Adrenal gland (tissue), 12 donors: ENCODE results near the gene A3GALT2. TPM values are rescaled to one million over a fixed set of nuclear protein-coding genes. Genes with fewer than 3 reads are reported as not detected.

Experiments
- DNase-seq, 7 donors: peaks; one replicate each; pipeline ENCODE4 v3.0.0-alpha.2; 2019 to 2020
- H3K27ac ChIP-seq, 5 donors: fragments of 200-600 bp; sonication (generic) in 4 of 5; 1 replicate in 3 of 5; 2 replicates in 2 of 5; pipeline versions ENCODE4 v1.5.1 to v1.8.0; 2016 to 2020; ENCODE audit warnings: mild to moderate bottlenecking in 1 of 5
- H3K27me3 ChIP-seq: fragments of 200-600 bp; 2 replicates; pipeline ENCODE4 v1.8.0; 2021
- H3K36me3 ChIP-seq, 2 donors: fragments of 200-600 bp; replicated peaks in 1 of 2; 1 replicate in 1 of 2; 2 replicates in 1 of 2; pipeline versions ENCODE4 v1.5.1 to v1.8.0; 2018 to 2022
- H3K4me1 ChIP-seq, 2 donors: fragments of 200-600 bp; replicated peaks in 1 of 2; 1 replicate in 1 of 2; 2 replicates in 1 of 2; pipeline versions ENCODE4 v1.5.1 to v1.8.0; 2018 to 2021
- H3K4me3 ChIP-seq, 4 donors: fragments of 200-600 bp; sonication (generic) in 3 of 4; one replicate each; pipeline ENCODE4 v1.5.1; 2016 to 2018
- H3K9me3 ChIP-seq, 3 donors: fragments of 200-600 bp; sonication (generic) in 1 of 3; replicated peaks in 1 of 3; 1 replicate in 2 of 3; 2 replicates in 1 of 3; pipeline versions ENCODE4 v1.5.1 to v1.8.0; 2016 to 2021
- CTCF ChIP-seq, 6 experiments: fragments of 450-650 bp in 4 of 6; fragments of 200-600 bp in 2 of 6; sonication (generic) in 1 of 6; IDR thresholded peaks; 1 replicate in 5 of 6; 2 replicates in 1 of 6; pipeline versions ENCODE4 v1.5.1 to v1.8.0; 2016 to 2021; ENCODE audit warnings: antibody characterized with exemption in 6 of 6, mild to moderate bottlenecking in 2 of 6, moderate library complexity in 1 of 6
- POLR2A ChIP-seq, 2 donors: fragments of 450-650 bp; IDR thresholded peaks; one replicate each; pipeline ENCODE4 v1.6.1; 2017; ENCODE audit warnings: antibody characterized with exemption in 2 of 2, mild to moderate bottlenecking in 2 of 2, moderate library complexity in 1 of 2
- WGBS, 4 donors: extraction: QIAGEN DNeasy Blood & Tissue Kit in 2 of 4; methylation state at CpG; one replicate each; pipeline versions ENCODE4 v1.1.5 to v1.1.7; 2013 to 2017; 5-methylcytosine and 5-hydroxymethylcytosine counted together
- intact Hi-C, 2 donors: fragments of 100-400 bp; cut with DNase I; formaldehyde crosslinking; loops; one replicate each; pipeline versions ENCODE4 v1.14.1 to v1.15.0; 2022 to 2023
- polyA plus RNA-seq, 3 donors: library from polyadenylated mRNA; stranded (reverse); fragments of 200-250 nt in 2 of 3; fragments of 350-450 nt in 1 of 3; fragmentation: Illumina TruSeq in 1 of 3; extraction: RNeasy Lipid Tissue Mini Kit (QIAGEN cat#74804) in 1 of 3; gene quantifications; one replicate each; pipeline ENCODE4 v1.2.3, GENCODE V29; 2013 to 2014
- total RNA-seq, 9 donors: library from RNA; depleted of rRNA in 4 of 9; stranded (reverse); fragments of >200 nt in 4 of 9; fragments of 120-200 nt in 1 of 9; fragmentation: NEBNext Ultra II Directional in 1 of 9; extraction: Animal tissue kit (Norgen Biotek cat#: 25700) in 1 of 9; gene quantifications; one replicate each; pipeline versions ENCODE4 v1.1.0 to v1.2.4, GENCODE V29; 2013 to 2023
- donor health status: healthy with polysubstance abuse.
- donor health status: Bipolar disorder and iron deficiency.
- donor health status: DM: yes; HTN: yes; CAD: no.
- donor health status: DM: no; HTN: no; CAD: no.
- donor health status: DM: no; HTN: no; CAD: no.
- donor health status: DM: yes; HTN: yes; CAD: no.

Gene A3GALT2
- total and polyA plus RNA-seq, 12 donors: 0.17 to 0.49 TPM; not detected in 10

GRCh38 chr1:33337441-33337840 lies 16.5 kb upstream of the A3GALT2 start:
- H3K9me3 ChIP-seq: no peaks in the 10 kb centered on the region
- intact Hi-C loops: no loop called here

GRCh38 chr1:33336580-33336979 lies 15.7 kb upstream of the A3GALT2 start:
- TF ChIP-seq POLR2A (IDR thresholded peaks at IDR 0.05) (no peak), CTCF (IDR thresholded peaks at IDR 0.05) (no peak)
- Histone ChIP-seq H3K4me1 (peaks cover 72 to 100% of the 10 kb centered on the region in 2 donors), H3K36me3 (peaks cover 0 to 24% of the 10 kb centered on the region in 2 donors), H3K27me3 (no peaks in the 10 kb centered on the region), H3K27ac (peak overlapping the region in 3 of 5 donors; percentile 26 to 97 (median 93)), H3K9me3 (no peaks in the 10 kb centered on the region), H3K4me3 (no peak overlapping the region)
- 60 to 70% (median 65%) methylated on average over 9 of the region's 9 CpGs for WGBS, 4 donors
- peak in 2 of 7 donors; percentile 11 to 49 for DNase-seq
- intact Hi-C loops: no loop called here

More at GRCh38 chr1:33337441-33337840, 16.5 kb upstream of the A3GALT2 start:
- peak overlapping the region in 4 of 5 donors; percentile 62 to 97 (median 80) for H3K27ac ChIP-seq
- peak in 2 of 7 donors; percentile 7 to 43 for DNase-seq
- WGBS, 4 donors: 77 to 97% (median 90%) methylated on average over 6 of the region's 6 CpGs
- peak overlapping the region in 1 of 4 donors; percentile 5 for H3K4me3 ChIP-seq
- TF ChIP-seq POLR2A (IDR thresholded peaks at IDR 0.05) (no peak), CTCF (IDR thresholded peaks at IDR 0.05) (no peak)
- peaks cover 0 to 16% of the 10 kb centered on the region in 2 donors for H3K36me3 ChIP-seq
- H3K27me3 ChIP-seq: no peaks in the 10 kb centered on the region
- peaks cover 80 to 100% of the 10 kb centered on the region in 2 donors for H3K4me1 ChIP-seq

GRCh38 chr1:33335020-33335419 lies 14.1 kb upstream of the A3GALT2 start:
- Histone ChIP-seq H3K4me1 (peaks cover 57 to 87% of the 10 kb centered on the region in 2 donors), H3K27ac (peak overlapping the region; percentile 67 to 97 (median 71)), H3K27me3 (no peaks in the 10 kb centered on the region), H3K4me3 (no peak overlapping the region), H3K36me3 (peaks cover 0 to 40% of the 10 kb centered on the region in 2 donors), H3K9me3 (no peaks in the 10 kb centered on the region)
- TF ChIP-seq POLR2A (IDR thresholded peaks at IDR 0.05) (no peak), CTCF (IDR thresholded peaks at IDR 0.05) (no peak)
- peak in 3 of 7 donors; percentile 33 to 57 (median 45) for DNase-seq
- 37 to 43% (median 42%) methylated on average over 4 of the region's 4 CpGs for WGBS, 4 donors
- intact Hi-C loops: no loop called here

- Histone ChIP-seq H3K27ac (peak overlapping the region; percentile 68 to 97 (median 71)), H3K9me3 (no peaks in the 10 kb centered on the region), H3K36me3 (peaks cover 0 to 49% of the 10 kb centered on the region in 2 donors), H3K4me3 (no peak overlapping the region), H3K27me3 (no peaks in the 10 kb centered on the region), H3K4me1 (peaks cover 50 to 78% of the 10 kb centered on the region in 2 donors)
- TF ChIP-seq CTCF (IDR thresholded peaks at IDR 0.05): no peak
- TF ChIP-seq POLR2A (IDR thresholded peaks at IDR 0.05): peak; percentile 15 to 55
- WGBS, 4 donors: 13 to 34% (median 16%) methylated on average over 16 to 17 of the region's 17 CpGs
- DNase-seq: peak in 6 of 7 donors; percentile 81 to 94 (median 85)
- intact Hi-C loops: no loop called here
Observed at GRCh38 chr1:33334081-33334552, 13.2 kb upstream of the A3GALT2 start.
